Measurements from ENCODE around the gene SRGAP1.

The SRGAP1 gene

DNA sequence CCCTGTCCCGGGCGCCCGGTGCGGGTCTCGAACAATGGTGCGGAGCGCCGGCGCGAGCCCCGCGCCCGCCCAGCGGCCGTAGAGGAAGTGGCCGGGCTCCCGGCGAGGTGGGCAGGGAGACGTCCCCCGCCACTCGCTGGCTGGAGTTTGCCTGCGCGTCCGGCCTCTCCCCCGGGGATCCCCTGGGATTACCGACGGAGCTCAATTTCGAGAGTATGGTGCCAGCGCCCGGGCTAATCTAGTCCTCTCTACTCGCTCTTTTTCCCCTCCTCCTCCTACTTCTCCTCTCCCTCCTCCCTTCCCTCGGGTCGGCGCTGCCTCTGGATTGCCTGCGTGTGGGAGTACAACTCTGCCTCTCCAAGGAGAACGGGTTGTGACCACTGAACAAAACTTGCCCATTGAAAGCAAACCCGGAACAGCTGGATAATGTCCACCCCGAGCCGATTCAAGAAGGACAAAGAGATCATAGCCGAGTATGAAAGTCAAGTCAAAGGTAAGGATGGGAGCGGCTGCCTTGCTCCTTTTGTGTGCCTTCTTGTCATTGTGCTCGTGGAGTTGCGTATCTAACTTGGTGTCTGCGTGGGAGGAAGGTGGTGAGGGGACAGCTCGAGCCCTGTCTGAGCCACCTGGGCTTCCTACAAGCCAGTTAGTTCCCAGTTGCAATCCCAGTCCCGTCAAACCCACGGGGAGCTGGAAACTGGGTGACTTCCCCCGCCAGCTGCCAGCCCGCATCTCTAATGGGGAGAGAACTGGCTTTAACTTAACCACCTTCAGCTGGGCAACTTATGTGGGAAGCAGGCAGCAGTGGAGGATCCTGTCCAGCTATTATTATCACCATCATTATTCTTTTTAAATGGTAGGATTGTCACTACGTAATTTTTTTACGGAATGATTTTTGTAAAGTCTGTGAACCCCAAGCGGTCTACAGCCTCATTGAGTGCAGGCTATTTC lies at the start of gene SRGAP1:
Gene SRGAP1 (plus strand): TSS at position 310 of the 951 bp plus-strand sequence. CDS start 117 bp downstream, at position 427.
- peak; percentile 92 for DNase-seq (ENCODE audit: low read depth)

DNA sequence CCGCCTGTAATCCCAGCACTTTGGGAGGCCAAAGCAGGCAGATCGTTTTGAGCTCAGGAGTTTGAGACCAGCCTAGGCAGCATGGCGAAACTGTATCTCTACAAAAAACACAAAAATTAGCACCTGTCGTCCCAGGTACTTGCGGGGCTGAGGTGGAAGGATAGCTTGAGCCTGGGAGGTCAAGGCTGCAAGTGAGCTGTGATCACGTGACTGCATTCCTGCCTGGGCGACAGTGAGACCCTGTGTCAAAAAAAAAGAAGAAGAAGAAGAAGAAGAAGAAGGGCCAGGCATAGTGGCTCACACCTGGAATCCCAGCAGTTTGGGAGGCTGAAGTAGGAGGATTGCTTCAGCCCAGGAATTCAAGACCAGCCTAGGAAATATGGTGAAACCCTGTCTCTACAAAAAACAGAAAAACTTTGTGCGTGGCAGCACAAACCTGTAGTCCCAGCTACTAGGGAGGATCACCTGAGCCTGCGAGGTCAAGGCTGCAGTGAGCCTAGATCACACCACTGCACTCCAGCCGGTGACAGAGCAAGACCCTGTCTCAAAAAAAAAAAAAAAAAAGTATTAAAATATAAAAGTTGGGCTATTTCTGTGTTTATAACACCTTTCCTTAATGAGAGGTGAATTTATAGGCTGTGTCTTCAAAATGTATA lies 49.3 kb upstream of the SRGAP1 start:
- no peak for DNase-seq (ENCODE audit: low read depth)

DNA sequence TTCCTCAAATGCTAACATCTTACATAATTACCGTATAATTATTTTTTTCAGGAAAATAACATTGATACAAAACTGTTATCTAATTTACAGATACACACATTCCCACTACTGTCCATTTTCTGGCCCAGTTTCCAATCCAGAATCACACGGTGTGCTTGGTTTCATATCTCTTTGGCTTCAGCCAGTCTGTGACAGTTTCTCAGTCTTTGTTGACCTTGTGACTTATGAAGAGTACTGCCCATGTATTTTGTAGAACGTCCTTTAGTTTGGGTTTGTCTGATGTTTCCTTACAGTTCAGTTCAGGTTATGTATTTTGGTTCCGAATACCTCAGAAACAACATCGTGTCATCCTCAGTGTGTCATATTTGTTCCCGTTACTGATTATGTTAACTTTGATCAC lies 48.6 kb upstream of the SRGAP1 start:
- DNase-seq (ENCODE audit: low read depth) = no peak

DNA sequence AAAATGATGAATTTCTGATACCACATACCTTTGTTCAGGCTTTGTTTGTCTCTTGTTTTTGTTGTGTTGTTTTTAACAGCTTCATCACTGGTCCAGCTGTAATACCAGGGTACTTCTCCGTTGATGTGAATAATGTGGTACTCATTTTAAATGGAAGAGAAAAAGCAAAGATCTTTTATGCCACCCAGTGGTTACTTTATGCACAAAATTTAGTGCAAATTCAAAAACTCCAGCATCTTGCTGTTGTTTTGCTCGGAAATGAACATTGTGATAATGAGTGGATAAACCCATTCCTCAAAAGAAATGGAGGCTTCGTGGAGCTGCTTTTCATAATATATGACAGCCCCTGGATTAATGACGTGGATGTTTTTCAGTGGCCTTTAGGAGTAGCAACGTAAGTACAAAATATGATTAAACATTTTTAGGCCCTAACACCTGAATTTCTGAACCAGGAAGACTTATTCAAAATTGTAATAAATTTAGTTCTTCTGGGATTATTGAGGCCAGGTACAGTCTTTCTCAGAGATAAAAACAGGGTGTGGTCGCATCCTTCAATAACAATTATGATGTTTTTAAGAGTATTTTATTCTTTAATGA lies 42.4 kb upstream of the SRGAP1 start:
- no peak for DNase-seq (ENCODE audit: low read depth)

DNA sequence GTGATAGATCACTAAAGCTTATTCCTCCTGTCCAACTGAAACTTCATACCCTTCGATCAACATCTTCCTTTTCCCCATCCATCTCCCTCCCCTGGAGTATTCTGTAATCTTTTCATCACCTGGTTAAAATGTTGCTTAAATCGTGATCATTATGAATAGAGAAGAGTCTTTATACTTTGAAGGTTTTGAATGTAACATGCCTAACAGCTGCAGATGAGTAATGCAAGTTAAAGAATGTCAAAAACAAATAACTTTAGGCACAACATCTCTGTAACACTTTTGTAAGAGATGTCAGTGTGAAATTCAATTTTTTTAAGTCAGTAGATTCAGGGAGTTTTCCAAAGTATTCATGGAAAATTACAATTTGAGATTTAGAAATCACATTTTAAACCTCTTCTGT lies 39.8 kb upstream of the SRGAP1 start:
- DNase-seq (ENCODE audit: low read depth) = no peak

DNA sequence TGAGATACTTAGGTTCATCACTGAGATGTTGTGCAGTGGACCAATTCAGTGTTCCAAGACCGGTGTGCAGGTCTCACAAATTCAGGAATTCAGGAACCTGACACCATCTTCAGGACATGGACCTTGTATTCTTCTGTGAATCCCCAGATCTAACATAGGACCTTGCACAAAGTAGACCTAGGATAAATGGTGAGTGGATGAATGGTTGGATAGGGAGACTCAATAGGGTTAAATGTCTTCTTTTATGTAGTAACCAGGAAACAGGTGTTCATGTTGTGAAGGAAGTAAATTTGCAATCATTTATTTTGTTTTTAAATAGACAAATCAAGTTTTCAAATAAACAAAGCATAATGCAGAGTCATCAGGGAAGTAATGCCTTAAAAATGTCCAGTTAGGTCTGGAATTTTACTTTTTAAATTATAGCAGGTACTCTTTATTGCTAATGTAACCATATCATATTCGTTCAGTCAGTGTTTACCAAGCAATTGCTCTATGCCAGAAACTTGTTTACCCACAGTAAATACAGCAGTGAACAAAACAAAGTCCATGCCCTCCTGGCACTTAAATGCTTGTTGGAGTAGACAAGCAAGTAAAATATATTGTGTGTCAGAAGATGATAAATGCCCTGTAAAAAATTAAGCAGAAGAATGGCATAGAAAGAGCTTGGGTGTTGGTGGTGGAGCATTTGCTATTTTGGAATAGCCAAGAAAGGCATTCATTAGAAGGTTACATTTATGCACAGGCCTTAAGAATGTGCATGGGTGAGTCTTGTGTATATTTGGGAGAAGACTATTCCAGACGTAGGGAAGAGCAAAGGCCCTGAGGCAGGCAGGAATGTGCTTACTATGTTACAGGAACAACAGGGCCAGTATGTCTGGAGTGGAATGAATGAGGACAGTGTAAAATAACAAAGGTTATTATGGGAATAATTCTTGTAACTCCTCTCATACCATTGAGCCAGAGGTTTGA lies 38.5 kb upstream of the SRGAP1 start:
- DNase-seq (ENCODE audit: low read depth) = no peak

DNA sequence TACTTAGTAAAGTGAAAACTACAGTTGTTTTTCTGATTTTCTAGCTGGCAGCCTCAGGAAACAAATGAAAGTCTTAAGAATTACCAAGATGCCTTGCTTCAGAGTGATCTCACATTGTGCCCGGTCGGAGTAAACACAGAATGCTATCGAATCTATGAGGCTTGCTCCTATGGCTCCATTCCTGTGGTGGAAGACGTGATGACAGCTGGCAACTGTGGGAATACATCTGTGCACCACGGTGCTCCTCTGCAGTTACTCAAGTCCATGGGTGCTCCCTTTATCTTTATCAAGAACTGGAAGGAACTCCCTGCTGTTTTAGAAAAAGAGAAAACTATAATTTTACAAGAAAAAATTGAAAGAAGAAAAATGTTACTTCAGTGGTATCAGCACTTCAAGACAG lies 35.9 kb upstream of the SRGAP1 start:
- no peak for DNase-seq (ENCODE audit: low read depth)

DNA sequence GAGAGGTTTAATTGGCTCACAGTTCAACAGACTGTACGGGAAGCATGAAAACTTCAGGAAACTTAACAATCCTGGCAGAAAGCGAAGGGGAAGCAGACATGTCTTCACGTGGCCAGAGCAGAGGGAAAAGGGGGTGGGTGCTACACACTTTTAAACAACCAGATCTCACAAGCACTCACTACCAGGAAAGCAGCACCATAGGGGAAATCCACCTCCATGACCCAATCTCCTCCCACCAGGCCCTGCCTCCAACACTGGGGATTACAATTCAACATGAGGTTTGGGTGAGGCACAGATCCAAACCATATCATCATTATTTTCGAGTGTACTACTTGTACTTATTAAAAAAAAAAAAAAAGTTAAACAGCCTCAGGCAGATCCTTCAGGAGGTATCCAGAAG lies 34.9 kb upstream of the SRGAP1 start:
- no peak for DNase-seq (ENCODE audit: low read depth)

DNA sequence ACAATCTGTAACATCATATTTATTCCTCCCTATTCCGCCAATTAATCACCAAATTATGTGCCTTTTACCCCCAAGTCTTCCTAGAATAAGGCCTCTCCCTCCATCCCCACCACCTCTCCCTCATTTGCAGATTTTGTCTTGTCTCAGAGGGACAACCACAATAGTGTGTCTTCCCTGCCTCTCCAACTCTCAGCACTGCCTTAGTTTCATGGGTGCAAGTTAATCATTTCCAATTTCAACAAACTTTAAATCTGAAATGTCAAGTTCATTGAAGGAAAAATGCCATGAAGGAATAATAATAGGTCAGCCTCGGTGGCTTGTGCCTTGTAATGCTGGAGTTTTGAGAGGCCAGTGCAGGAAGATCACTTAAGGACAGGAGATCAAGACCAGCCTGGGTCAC lies 33.2 kb upstream of the SRGAP1 start:
- no peak for DNase-seq (ENCODE audit: low read depth)

DNA sequence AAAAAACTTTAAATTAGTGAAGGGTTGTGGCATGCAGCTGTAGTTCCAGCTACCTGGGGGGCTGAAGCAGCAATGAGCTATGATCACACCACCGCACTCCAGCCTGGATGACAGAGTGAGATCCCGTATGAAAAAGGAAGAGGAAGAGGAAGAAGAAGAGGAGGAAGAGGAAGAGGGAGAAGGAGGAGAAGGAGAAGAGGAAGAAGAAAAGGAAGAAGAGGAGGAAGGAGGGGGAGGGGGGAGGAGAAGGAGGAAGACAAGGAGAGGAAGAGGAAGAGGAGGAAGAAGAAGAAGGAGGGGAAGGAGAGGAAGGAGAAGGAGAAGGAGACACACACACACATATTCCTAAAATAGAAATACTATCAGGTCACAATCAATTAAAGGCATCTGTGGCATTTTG lies 32.7 kb upstream of the SRGAP1 start:
- no peak for DNase-seq (ENCODE audit: low read depth)

DNA sequence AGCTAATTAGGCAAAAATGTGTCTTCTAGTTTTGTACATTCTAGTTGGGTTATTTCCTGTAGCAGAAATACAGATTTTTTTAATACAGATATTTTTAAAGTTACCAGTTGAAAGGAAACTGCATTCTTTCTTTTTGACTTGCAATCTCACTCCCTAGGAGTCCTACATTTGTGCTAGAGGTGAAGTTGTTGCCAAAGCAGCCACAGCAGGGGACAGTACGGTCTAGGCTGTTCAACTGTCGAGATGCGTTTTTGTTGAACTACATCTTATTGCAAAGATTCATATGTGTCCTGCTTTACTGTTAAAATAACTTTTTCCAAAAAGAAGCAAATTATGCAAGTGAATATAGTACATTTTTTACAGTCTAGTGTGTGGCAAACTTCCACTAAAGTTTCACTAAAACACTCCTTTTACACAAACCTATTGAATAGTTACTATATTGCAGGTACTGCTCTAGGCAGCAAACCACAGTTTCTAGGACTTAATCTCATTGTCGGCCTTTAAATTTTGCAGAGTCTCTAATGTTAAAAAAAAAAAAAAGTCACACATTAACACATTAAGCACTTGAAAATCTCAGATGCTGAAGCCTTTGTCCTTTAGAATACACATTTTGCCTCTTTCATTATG lies 30.2 kb upstream of the SRGAP1 start:
- no peak for DNase-seq (ENCODE audit: low read depth)

DNA sequence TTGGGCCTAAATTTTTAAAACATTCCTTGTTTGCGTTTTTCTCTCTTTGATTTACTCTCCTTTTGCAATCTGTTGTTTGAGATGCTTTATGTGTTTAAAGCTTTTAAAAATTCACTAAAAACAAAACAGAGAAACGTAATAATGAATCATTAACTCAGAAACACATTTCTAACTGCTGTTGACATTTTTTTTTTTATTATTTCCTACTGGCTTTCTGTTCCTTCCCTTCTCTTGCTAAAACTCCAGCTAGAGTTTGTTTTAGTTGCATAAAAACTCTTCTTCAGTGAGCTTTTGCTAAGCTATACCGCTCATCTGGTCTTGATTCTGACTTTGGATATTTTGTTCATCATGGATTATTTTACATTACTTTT lies 29.0 kb upstream of the SRGAP1 start:
- no peak for DNase-seq (ENCODE audit: low read depth)

DNA sequence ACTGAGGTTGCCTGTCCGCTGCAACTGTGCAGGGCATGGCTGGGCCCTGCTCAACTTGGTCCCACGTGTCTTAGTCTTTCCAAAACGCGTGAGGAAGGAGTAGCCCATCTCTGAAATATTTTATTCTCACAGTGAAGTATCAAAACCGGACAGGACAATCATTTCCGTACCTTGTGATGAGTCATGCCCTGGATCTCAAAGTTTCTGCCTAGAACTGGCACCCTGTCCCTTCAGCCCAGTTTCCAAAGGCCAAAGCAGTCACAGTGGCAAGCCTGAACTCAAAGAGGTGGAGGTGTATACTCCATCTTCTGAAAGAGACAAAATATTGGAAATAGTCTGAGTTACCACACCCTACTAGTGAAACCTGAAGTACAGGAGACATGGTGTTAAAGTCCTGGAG lies 28.5 kb upstream of the SRGAP1 start:
- DNase-seq (ENCODE audit: low read depth) = no peak

DNA sequence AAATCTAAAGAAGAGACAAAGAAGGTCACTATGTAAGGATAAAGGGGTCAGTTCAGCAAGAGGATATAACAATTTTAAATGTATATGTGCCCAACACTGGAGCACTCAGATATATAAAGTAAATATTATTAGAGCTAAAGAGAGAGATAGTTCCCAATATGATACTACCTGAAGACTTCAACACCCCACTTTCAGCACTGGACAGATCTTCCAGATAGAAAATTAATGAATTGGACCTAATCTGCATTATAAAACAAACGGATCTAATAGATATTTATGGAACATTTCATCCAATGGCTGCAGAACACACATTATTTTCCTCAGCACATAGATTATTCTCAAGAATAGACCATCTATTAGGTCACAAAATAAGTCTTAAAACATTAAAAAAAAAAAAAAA lies 24.1 kb upstream of the SRGAP1 start:
- DNase-seq (ENCODE audit: low read depth) = no peak

DNA sequence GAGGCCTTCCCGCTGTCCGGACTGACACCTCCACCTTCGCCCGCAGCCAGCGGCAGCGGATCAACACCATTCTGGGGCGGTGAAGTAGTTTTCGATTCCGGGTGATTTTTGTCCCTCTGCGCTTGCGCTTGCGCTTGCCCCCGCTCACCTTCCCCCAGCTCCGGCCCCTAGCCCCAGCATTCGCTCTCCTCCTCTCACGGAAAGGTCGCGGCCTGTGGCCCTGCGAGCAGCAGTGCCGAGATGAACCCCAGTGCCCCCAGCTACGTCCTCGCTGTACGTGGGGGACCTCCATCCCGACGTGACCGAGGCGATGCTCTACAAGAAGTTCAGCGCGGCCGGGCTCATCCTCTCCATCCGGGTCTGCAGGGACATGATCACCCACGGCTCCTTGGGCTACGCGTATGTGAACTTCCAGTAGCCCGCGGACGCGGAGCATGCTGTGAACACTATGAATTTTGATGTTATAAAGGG lies 22.7 kb upstream of the SRGAP1 start:
- no peak for DNase-seq (ENCODE audit: low read depth)

DNA sequence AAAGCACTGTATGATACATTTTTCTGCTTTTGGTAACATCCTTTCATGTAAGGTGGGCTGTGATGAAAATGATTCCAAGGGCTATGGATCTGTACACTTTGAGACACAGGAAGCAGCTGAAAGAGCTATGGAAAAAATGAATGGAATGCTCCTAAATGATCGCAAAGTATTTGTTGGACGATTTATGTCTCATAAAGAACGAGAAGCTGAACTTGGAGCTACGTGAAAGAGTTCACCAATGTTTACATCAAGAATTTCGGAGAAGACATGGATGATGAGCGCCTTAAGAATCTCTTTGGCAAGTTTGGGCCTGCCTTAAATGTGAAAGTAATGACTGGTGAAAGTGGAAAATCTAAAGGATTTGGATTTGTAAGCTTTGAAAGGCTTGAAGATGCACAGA lies 22.1 kb upstream of the SRGAP1 start:
- DNase-seq (ENCODE audit: low read depth) = no peak

DNA sequence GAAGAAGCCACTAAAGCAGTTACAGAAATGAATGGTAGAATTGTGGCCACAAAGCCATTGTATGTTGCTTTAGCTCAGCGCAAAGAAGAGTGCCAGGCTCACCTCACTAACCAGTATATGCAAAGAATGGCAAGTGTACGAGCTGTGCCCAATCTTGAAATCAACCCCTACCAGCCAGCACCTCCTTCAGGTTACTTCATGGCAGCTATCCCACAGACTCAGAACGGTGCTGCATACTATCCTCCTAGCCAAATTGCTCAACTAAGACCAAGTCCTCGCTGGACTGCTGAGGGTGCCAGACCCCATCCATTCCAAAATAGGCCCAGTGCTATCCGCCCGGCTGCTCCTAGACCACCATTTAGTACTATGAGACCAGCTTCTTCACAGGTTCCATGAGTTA lies 21.5 kb upstream of the SRGAP1 start:
- DNase-seq (ENCODE audit: low read depth) = no peak

DNA sequence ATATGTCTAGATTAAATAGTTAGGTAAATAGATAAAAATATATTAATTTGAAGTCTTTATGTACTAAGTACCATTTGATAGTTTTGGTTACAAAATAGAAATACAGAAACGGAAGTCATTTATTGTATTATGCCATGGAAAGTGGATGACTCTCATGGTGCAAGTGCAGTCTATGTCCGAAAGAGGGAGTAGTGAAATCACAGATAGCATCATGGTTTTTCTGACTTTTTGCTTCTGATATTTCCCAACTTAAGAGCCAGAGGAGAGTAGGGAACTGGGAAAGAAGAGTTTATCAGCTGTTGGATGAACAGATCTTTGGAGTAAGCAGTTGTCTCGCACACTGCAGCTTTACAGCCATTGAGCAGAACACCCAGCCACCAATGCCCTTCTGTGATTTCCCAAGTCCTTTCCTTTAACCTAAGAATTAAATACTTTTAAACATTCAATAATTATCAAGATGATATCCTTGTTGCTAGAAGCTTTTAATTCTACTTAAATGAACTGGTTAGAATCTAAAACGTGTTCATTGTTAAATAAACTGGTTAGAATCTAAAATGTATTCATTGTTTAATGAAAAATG lies 18.4 kb upstream of the SRGAP1 start:
- DNase-seq (ENCODE audit: low read depth) = peak; percentile 69

DNA sequence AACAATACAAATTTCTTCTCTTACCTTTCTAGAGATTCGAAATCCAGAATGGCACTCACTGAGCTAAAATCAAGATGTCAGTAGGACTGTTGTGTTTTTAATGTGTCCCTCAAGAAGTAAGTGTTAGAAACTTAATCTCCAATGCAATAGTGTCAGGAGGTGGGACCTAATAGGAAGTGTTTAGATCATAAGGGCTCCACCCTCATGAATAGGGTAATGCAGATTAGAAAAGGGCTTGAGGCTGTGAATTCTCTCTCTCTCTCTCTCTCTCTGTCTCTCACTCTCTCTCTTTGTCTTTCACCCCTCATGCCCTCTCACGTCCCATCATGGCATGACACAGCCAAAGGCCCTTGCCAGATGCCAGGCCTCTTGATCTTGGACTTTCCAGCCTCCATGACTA lies 15.6 kb upstream of the SRGAP1 start:
- no peak for DNase-seq (ENCODE audit: low read depth)

DNA sequence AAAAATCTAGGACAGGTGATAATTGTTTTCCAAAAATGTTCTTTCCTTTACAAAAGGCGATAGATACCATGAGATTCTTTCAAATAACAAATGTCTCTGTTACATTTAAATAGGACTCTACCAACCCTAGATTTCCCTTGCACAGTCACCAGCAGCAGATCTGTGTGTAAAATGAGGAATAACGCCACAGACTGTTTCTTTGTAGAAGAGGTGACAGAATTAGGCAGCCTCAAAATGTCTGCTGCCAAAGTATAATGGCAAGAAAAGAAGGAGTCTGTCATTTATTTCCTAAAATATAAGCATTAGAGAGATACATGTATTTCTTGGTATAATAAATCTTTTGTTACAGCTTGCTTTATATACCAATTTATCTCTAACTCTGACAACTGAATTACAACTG lies 8.5 kb upstream of the SRGAP1 start:
- DNase-seq (ENCODE audit: low read depth) = no peak

DNA sequence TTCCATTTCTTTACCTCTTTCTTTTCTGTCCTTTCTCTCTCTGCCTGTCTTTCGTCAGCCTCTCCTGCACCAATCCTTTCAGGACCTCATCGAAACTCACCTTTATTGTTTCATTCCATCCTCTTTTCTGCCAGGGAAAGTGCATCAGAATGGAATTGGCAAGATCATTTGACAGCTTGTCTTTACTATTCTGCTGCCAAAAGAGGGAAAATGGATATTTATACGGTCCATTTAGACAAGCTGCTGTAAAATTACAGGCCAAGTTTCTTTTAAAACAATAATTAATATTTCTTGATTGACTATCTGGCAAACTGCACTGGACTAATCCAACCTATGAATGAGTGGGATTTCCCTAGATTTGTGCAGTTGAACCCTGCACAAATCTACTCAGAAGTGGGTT lies 7.6 kb upstream of the SRGAP1 start:
- no peak for DNase-seq (ENCODE audit: low read depth)
